Hindlimb muscle (tissue), 1 donor: ENCODE data around the gene DNMBP. TPM values are rescaled to one million over a fixed set of nuclear protein-coding genes. Genes with fewer than 3 reads are reported as not detected.

Experiments
- DNase-seq: peaks from one replicate; pipeline ENCODE4 v3.0.0-alpha.2; 2013
- polyA plus RNA-seq: library from polyadenylated mRNA; unstranded; fragments of 120-200 nt; gene quantifications from one replicate; pipeline ENCODE4 v1.2.1, GENCODE V29; 2013; ENCODE audit not compliant: insufficient read length

The DNMBP gene
- 21.1 TPM for polyA plus RNA-seq

GRCh38 chr10:100009793-100010676, at the start of gene DNMBP:
Gene DNMBP, minus strand, starts transcription at chr10:100009947. Its CDS starts 37,823 bp downstream, at chr10:99972124.
- peak; percentile 91 for DNase-seq

GRCh38 chr10:100057948-100058347, 48.2 kb upstream of the DNMBP start:
- no peak for DNase-seq

GRCh38 chr10:100053686-100054460, 44.1 kb upstream of the DNMBP start:
- no peak for DNase-seq

- peak; percentile 86 for DNase-seq
Measured at GRCh38 chr10:100046021-100046486, 36.3 kb upstream of the DNMBP start.

- no peak for DNase-seq
Measured at GRCh38 chr10:100045592-100045991, 35.8 kb upstream of the DNMBP start.

- no peak for DNase-seq
Measured at GRCh38 chr10:100043796-100044195, 34.0 kb upstream of the DNMBP start.

GRCh38 chr10:100043344-100043743, 33.6 kb upstream of the DNMBP start:
- no peak for DNase-seq

GRCh38 chr10:100041306-100042002, 31.7 kb upstream of the DNMBP start:
- no peak for DNase-seq

- DNase-seq: no peak
Measured at GRCh38 chr10:100038561-100039071, 28.9 kb upstream of the DNMBP start.

- DNase-seq: no peak
Measured at GRCh38 chr10:100037758-100038315, 28.1 kb upstream of the DNMBP start.

- DNase-seq: no peak
Measured at GRCh38 chr10:100036850-100037249, 27.1 kb upstream of the DNMBP start.

- DNase-seq: no peak
Measured at GRCh38 chr10:100033766-100034418, 24.1 kb upstream of the DNMBP start.

GRCh38 chr10:100027416-100027815, 17.7 kb upstream of the DNMBP start:
- DNase-seq: no peak

- no peak for DNase-seq
Measured at GRCh38 chr10:100025576-100025975, 15.8 kb upstream of the DNMBP start.

- DNase-seq: no peak
Measured at GRCh38 chr10:100024748-100025147, 15.0 kb upstream of the DNMBP start.

- no peak for DNase-seq
Measured at GRCh38 chr10:100022403-100022802, 12.7 kb upstream of the DNMBP start.

- DNase-seq: no peak
Measured at GRCh38 chr10:100021322-100021721, 11.6 kb upstream of the DNMBP start.

- DNase-seq: no peak
Measured at GRCh38 chr10:100020886-100021253, 11.1 kb upstream of the DNMBP start.

GRCh38 chr10:100020142-100020885, 10.6 kb upstream of the DNMBP start:
- no peak for DNase-seq

GRCh38 chr10:100019787-100020141, 10.0 kb upstream of the DNMBP start:
- no peak for DNase-seq
